GM12892 (cell line): ENCODE results near the gene PRKCZ.

Source experiments
- POLR2A ChIP-seq: IDR thresholded peaks from 2 replicates; pipeline ENCODE4 v1.6.1; 2011; ENCODE audit warnings: low read depth, low read length, control low read depth
- POLR2AphosphoS5 ChIP-seq: IDR thresholded peaks from 2 replicates; pipeline ENCODE4 v1.6.1; 2011; ENCODE audit warnings: low read depth, low read length, control low read depth
- TAF1 ChIP-seq: IDR thresholded peaks from 2 replicates; pipeline ENCODE4 v1.6.1; 2011; ENCODE audit warnings: low read depth, mild to moderate bottlenecking, control low read depth, low read length, borderline replicate concordance

- no peak for TF ChIP-seq POLR2A
- TF ChIP-seq TAF1, result no peak
- TF ChIP-seq POLR2AphosphoS5, result no peak
Observed at GRCh38 chr1:2169200-2169836, 119.1 kb downstream of the PRKCZ start.
